Parathyroid adenoma (tissue), 2 donors: ENCODE measurements around the gene RSPH1.

Experiments used
- H2AFZ ChIP-seq: fragments of 300-600 bp; sonication (generic); one replicate; pipeline ENCODE4 v1.7.0; 2017; ENCODE audit warnings: antibody characterized with exemption, mild to moderate bottlenecking
- H3K27ac ChIP-seq: fragments of 300-600 bp; sonication (generic); one replicate; pipeline ENCODE4 v1.7.0; 2017
- H3K27me3 ChIP-seq: fragments of 300-600 bp; sonication (generic); one replicate; pipeline ENCODE4 v1.7.0; 2017; ENCODE audit warnings: low read length; ENCODE audit not compliant: control insufficient read depth, insufficient read depth
- H3K36me3 ChIP-seq: fragments of 300-600 bp; sonication (generic); one replicate; pipeline ENCODE4 v1.7.0; 2017; ENCODE audit warnings: low read length; ENCODE audit not compliant: control insufficient read depth, insufficient read depth
- H3K4me1 ChIP-seq: fragments of 300-600 bp; sonication (generic); one replicate; pipeline ENCODE4 v1.7.0; 2017; ENCODE audit warnings: control low read depth
- H3K4me2 ChIP-seq: fragments of 300-600 bp; sonication (generic); one replicate; pipeline ENCODE4 v1.7.0; 2017; ENCODE audit warnings: low read length
- H3K4me3 ChIP-seq: fragments of 300-600 bp; sonication (generic); one replicate; pipeline ENCODE4 v1.7.0; 2017; ENCODE audit warnings: low read depth, low read length
- H3K79me2 ChIP-seq: fragments of 300-600 bp; sonication (generic); one replicate; pipeline ENCODE4 v1.7.0; 2017; ENCODE audit warnings: control low read depth
- H3K9ac ChIP-seq: fragments of 300-600 bp; sonication (generic); one replicate; pipeline ENCODE4 v1.7.0; 2017; ENCODE audit warnings: mild to moderate bottlenecking
- H3K9me3 ChIP-seq: fragments of 300-600 bp; sonication (generic); one replicate; pipeline ENCODE4 v1.7.0; 2017; ENCODE audit warnings: low read length; ENCODE audit not compliant: control insufficient read depth
- CTCF ChIP-seq: fragments of 300-600 bp; sonication (generic); IDR thresholded peaks from one replicate; pipeline ENCODE4 v1.7.0; 2017; ENCODE audit warnings: antibody characterized with exemption, mild to moderate bottlenecking
- donor health status: primary hyperparathyroidism.

RSPH1 gene

GRCh38 chr21:42527489-42528158, 31.6 kb upstream of the RSPH1 start:
- Histone ChIP-seq H3K36me3 (no peaks in the 10 kb centered on the region), H3K4me1 (no peaks in the 10 kb centered on the region), H2AFZ (no peak overlapping the region), H3K79me2 (no peaks in the 10 kb centered on the region), H3K9ac (no peak overlapping the region), H3K27ac (peak overlapping the region; percentile 54), H3K4me3 (no peak overlapping the region), H3K9me3 (no peaks in the 10 kb centered on the region), H3K27me3 (no peaks in the 10 kb centered on the region), H3K4me2 (no peak overlapping the region)
- no peak for TF ChIP-seq CTCF

DNA sequence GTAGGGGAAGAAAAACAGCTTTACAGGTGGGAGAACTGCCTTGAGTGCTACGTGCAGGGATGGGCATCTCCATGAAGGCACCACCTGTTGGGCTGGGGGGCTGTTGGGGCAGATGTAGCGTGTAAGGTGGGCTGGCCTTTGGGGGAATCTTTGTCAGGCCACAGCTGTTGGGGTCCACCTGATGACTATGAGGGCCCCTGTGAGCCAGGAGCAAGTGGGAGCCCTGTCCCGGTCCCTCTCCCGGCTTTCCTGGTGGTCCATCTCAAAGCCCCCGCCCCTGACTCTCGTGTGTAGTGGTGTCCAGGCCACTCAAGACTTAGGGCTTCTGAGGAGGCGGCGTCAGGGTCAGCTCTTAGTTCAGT, 31.1 kb upstream of the RSPH1 start:
- no peak for TF ChIP-seq CTCF
- Histone ChIP-seq H3K4me2 (no peak overlapping the region), H3K79me2 (no peaks in the 10 kb centered on the region), H3K4me3 (no peak overlapping the region), H3K4me1 (no peaks in the 10 kb centered on the region), H3K9ac (no peak overlapping the region), H3K36me3 (no peaks in the 10 kb centered on the region), H3K9me3 (no peaks in the 10 kb centered on the region), H3K27me3 (no peaks in the 10 kb centered on the region), H2AFZ (no peak overlapping the region), H3K27ac (no peak overlapping the region)

- no peak overlapping the region for H3K4me2 ChIP-seq
- no peak overlapping the region for H3K9ac ChIP-seq
- H2AFZ ChIP-seq, result no peak overlapping the region
- no peaks in the 10 kb centered on the region for H3K4me1 ChIP-seq
- H3K4me3 ChIP-seq, result no peak overlapping the region
- no peaks in the 10 kb centered on the region for H3K27me3 ChIP-seq
- no peak for TF ChIP-seq CTCF
- H3K27ac ChIP-seq, result no peak overlapping the region
- H3K9me3 ChIP-seq, result no peaks in the 10 kb centered on the region
- H3K36me3 ChIP-seq, result no peaks in the 10 kb centered on the region
- H3K79me2 ChIP-seq, result no peaks in the 10 kb centered on the region
These were observed 30.3 kb upstream of the RSPH1 start for GRCh38 chr21:42526379-42526727.

DNA sequence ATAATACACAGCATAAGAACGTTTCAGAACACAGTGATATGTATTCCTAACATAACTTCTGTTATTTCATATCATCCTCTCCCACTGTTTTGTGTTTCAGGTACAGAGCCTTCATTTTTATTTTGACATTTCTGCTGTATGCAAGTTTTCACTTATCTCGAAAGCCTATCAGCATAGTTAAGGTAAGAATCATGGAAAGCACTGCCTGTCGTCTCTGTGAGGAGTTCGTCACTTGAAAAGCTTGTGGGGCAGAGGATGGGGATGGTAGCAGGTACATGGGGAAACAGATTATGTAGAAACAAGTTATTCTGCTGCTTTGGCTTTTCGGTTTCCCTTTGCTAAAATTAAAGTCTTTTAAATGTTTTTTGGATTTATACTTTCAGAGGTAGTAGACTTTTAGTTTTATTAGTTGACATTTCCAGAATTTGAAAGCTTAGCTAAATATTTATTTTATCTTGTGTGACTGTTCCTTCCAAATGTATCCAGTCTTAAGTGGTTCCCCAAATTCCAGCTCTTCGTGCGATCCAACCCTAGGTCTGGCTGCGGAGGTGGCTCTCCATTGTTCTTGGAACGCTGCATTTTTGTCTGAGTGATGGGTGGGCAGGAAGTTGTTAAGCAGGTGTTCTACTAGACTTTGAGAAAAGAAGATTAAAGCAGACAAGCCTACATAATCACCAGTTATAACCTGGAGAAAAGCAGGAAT, 29.8 kb upstream of the RSPH1 start:
- Histone ChIP-seq H3K79me2 (no peaks in the 10 kb centered on the region), H3K4me1 (no peaks in the 10 kb centered on the region), H3K9me3 (no peaks in the 10 kb centered on the region), H3K27me3 (no peaks in the 10 kb centered on the region), H3K36me3 (no peaks in the 10 kb centered on the region), H3K4me3 (no peak overlapping the region), H3K9ac (no peak overlapping the region), H3K4me2 (no peak overlapping the region), H2AFZ (no peak overlapping the region), H3K27ac (no peak overlapping the region)
- no peak for TF ChIP-seq CTCF
